ENCODE measurements around the gene ADAT3.
A peak's percentile ranks its signal among the peaks of the same experiment; 100 is the strongest.

Gene ADAT3

DNA sequence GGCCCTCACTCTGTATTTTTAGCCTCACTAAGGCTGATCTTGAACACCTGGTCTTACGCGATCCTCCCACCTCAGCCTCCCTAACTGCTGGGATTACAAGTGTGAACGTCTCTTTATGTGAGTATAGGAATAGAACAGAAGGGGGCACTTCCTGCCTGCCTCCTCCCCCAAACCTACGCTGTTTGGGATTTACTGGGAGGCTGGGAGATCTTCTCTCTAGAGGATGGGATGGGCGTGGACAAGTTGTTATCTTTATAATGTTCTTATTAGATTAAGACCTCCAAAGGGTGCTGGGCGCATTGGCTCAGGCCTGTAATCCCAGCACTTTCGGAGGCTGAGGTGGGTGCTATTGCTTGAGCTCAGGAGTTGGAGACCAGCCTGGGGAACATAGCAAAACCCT, 32.9 kb downstream of the ADAT3 start:
- H3K4me3 ChIP-seq (ENCODE audit: low read length) = no peak overlapping the region
- TF ChIP-seq ZNF274 (IDR thresholded peaks at IDR 0.05; ENCODE audit: low read depth, low read length) = no peak

DNA sequence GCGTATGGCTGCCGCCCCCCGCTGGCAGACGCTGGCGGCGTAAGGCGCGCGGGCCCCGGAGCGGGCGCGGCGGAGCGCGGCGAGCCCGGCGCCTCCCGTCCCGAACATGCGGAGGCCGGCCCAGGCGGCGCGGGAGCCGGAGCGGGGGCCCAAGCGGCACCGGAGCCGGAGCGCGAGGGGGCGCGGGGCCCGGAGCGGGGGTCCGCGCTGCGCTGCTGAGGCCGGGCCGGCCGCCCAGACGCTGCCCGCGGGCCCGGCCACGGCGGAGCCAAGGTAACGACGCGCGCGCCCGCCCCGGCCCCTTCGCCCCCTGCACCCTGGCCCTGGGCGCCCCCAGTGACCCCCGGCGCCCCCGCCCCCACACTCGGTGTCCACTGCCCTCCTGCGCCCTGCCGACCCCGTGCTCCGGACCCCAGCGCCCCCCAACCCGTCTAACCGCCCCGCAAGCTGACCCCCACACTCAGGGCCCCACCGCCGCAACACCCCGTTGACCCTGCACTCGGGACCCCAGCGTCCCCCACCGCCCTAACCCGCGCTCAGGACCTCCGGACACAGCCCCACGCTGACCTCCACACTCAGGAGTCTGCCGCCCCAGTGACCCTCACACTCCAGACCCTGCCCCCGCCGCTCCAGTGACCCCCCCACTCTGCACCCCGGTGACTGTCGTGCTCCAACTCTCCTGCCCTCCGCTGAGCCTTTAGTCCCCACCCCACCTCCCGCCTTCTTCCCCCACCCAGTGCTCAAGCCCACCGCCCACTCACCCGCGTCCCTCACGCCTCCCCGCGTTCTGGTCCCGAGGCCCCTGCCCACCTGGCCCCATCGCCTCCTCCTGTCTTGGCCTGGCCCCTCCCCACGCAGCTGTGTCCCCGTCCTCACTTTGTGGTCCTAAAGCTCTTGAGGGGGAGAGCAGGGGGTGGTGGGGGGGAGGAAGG, 36.2 kb downstream of the ADAT3 start, which contains the start of gene CSNK1G2:
CSNK1G2 (plus strand) TSS at position 27 of the 932 bp plus-strand sequence. CDS start 28,601 bp downstream, outside the sequence.
- peak within 1 kb of the TSS; percentile 82 for H3K4me3 ChIP-seq (ENCODE audit: low read length)
- no peak for TF ChIP-seq ZNF274 (IDR thresholded peaks at IDR 0.05; ENCODE audit: low read depth, low read length)

DNA sequence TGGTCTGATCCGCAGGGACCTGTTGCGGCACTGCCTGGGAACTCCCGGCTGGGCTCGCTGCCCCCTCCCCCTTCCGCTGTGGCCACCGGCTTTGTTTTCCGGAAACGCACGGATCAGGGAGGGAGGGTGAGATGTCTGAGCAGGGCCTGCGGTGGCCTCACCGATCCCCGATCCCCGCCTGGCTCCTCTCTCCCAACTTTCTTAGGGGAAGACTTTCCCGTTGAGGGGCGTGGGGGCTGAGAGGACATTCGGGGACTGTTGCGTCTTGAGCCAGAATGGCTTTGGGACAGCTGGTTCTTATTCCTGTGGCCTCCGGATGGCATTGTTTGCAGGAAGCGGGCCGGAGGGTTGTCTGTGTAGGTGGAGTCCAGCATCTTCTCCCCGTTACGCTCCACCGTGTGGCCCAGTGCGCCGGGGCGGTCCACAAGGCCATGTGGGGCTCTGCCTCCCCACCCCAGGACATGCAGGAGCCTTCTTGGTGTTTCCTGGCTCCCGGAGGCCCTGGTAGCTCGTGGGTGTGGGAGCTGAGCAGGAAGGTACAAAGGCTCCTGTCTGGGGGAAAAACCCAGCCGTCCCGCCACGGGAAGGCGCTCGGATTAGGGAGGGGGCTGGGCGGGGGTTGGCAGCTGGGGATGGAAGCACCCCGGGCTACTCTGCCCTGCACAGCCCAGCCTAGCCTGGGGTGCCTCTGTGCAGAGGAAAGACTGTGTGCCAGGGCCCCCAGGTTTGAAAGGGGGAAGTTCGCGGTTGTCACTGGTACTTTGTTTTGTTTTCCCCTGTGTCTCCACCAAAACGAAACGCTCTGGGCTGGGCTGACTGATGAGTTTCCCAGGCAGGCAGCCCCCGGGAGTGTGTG, 37.1 kb downstream of the ADAT3 start:
- no peak for TF ChIP-seq ZNF274 (IDR thresholded peaks at IDR 0.05; ENCODE audit: low read depth, low read length)
- peak overlapping the region; percentile 82 for H3K4me3 ChIP-seq (ENCODE audit: low read length)

DNA sequence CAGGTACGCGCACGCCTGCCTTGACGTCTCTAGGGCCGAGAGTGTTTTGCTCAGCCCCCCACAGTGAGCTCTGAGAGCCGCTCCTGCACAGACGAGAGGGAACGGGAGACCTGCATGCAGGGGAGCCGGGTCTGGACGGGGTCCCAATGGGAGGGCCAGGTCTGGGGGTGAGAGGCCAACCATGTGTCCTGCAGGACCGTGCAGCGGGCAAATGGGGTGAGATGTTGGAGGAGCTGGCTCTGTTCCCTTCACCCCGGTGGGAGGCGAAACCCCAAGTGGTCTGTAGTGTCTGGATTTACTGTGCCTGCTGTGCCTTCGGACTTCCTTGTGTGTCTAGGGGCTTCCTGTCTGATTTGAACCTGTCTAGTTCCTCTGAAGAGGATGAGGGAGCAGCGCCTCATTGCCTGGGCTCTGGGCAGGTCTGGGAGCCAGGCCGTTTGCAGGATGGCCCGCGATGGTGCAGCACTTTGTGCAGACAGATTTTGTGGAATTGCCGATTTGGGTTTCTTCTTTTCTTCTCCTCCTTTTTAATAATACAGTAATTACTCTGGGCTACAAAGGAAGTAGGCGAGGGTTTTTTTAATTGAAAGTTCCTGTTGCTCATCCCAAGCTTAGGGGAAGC, 37.8 kb downstream of the ADAT3 start:
- H3K4me3 ChIP-seq (ENCODE audit: low read length) = peak overlapping the region; percentile 82; the same call in 1 of the 2 replicates
- no peak for TF ChIP-seq ZNF274 (IDR thresholded peaks at IDR 0.05; ENCODE audit: low read depth, low read length)

DNA sequence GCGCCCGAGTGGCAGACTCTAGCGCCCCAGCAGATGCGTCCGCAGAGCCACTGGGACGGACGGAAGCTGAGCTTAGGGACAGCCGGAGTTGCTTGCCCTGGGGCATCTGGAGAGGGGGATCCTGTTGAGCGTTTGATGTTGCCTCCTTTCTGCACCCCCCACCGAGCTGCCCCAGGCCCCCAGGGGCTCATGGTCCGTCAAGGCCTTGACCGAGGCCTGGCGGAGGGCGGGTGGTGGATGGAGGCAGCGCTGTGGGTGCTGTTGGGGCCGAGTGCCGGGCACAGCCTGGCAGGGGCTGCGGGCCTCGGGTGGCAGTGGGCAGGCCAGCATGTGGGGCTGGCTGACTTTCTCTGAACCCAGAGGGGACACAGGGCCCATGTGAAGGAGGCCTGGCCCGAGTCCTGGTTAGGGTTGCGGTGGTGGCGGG, 38.5 kb downstream of the ADAT3 start:
- peak overlapping the region; percentile 82; the same call in 1 of the 2 replicates for H3K4me3 ChIP-seq (ENCODE audit: low read length)
- no peak for TF ChIP-seq ZNF274 (IDR thresholded peaks at IDR 0.05; ENCODE audit: low read depth, low read length)

DNA sequence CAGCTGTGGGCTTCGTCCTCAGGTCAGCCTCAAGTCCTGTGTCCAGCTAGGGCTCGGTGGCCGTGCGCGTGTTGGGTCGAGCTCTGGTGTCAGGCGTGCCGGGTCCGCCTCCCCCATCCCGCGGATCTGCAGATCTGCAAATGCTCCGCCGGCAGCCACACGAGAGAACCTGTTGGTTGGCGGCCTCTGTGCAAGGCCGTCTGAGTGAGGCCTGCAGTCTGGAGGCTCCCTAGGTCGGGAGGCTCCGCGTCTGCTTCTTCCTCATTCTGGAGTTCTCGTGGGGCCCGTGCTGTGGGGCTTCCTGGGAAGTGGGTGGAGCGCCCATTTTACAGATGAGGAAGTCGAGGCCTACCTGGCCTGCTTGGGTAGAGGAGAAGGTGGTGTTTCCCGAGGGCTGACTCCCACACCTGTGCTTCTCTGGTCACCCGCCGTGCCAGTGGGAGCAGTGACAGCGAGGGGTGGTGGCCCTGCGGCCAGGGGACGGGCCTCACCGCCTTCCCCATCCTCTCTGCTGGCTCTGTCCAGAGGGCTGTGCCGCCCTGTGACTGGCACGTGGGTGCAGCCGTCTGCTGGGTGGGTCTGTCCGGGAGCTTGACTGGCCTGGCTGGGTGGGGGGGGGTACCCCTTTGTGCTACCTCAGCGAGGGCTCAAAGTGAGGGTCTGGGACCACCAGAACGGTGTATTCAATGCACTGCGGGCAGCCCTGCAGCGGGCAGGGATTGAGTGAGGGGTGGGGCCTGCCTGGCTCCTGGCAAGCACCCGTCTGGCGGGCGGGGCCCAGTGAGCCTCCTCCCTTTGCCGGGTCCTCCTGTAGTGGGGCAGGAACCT, 39.1 kb downstream of the ADAT3 start:
- no peak for TF ChIP-seq ZNF274 (IDR thresholded peaks at IDR 0.05; ENCODE audit: low read depth, low read length)
- no peak overlapping the region for H3K4me3 ChIP-seq (ENCODE audit: low read length)

DNA sequence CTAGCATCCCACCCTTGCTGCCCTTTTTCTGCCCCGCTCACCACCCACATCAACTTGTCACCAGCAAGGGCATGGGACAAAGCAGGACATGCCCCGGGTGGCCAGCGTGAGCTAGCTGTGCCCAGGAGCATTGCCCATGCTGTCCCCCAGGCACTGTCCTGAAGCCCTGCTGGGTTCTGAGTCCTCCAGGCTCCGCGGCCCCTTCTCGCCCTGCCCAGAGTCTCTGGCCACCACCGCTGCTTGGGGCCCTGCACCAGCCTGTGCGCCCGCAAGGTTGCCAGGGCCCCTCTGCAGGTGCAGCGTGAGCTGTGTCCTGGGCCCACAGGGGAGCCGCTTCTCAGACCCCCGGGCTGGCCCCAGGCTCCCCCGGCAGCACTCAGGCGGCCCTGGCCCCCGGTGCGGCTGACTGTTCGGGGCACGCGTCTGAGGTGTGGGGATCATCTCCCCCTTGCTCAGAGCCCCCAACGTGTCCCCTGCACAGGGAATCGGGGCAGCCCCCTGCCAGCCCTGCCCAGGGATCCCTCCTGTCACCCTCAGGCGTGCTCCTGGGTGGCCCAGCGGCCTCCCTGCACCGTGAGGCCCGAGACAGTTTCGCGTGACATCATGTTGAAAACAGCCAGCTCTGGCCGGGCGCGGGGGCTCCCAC, 39.8 kb downstream of the ADAT3 start:
- no peak for TF ChIP-seq ZNF274 (IDR thresholded peaks at IDR 0.05; ENCODE audit: low read depth, low read length)
- no peak overlapping the region for H3K4me3 ChIP-seq (ENCODE audit: low read length)

DNA sequence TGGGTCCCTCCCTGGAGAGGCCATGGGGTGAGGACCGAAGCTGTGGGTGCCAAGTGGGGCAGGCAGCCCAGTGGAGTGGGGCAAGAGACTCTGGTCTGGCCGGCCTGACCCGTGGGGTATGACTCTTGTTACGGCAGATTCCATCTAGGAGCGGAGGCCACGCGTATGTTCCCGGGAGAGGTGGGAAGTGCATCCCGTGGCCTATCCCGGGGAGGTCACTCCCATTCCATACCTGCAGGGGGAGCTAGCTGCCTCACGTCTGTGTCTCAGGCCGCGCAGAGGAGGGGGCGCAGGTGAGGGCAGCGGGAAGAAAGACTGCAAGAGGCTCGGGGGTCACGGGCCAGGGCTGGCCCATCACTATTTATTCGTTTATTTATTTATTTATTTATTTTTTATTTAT, 40.7 kb downstream of the ADAT3 start:
- TF ChIP-seq ZNF274 (IDR thresholded peaks at IDR 0.05; ENCODE audit: low read depth, low read length) = no peak

DNA sequence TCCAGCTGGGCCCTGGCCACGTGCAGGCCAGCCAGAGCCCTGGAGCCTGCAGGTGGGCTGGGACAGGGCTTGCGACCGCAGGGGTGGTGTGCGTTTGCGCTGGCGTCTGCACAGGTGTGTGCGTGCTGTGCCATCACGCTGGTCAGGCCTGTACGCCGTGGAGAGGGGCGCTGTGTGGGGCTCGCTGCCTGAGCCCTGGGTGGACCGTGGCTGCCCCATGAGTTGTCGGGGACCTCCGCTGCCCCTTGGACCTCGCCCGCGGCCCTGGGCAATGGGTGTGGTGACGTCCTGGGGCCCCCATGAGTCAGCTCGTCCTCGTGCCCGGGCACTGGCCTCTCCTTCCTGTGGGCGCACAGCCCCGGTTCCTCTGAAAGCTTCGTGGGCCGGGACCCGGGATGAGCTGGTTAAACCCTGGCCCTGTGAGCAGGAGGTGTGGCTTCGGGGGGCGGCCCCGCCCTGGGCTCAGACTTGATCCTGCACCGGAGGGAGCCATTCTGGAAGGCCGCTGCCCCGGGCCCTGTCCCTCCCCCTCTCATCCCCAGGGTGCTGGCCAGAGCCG, 42.5 kb downstream of the ADAT3 start:
- TF ChIP-seq ZNF274 (IDR thresholded peaks at IDR 0.05; ENCODE audit: low read depth, low read length) = no peak
- H3K4me3 ChIP-seq (ENCODE audit: low read length) = no peak overlapping the region

More for the DNA sequence above, 40.7 kb downstream of the ADAT3 start:
- no peak overlapping the region for H3K4me3 ChIP-seq (ENCODE audit: low read length)

DNA sequence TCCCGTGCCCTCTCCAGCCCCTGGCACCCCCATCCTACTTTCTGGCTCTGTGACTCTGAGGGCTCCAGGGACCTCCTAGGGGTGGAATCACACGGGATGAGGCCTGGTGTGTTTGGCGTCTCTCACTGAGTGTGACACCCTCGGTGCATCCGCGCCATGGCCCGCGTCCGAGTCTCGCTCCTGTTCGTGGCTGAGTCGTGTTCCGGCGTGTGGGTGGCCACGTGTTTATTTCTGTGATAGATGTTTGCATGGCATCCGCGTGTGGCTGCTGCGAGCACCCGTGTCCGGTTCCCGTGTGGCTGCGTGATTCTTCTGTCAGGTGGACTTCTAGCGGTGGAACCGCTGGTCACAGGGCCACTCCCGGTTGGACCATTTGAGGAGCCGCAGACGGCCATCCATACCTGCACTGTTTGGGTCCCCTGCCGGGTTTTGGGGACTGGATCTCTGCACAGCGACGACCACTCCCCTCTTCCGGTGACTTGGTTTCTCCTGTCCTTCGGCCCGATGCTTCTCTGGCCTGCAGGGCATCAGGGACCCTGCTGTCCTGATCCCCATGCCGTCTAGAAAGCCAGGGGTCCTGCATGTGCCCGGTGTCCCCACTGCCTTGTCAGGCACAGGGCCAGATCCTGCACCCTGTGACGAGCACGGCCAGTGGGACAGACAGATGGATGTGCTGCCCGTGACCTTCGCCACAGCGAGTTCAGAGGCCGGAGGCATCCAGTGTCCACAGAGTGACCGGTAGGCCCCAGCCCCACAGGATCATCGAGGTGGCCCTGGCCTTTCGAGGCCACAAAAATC, 44.3 kb downstream of the ADAT3 start:
- no peak for TF ChIP-seq ZNF274 (IDR thresholded peaks at IDR 0.05; ENCODE audit: low read depth, low read length)

DNA sequence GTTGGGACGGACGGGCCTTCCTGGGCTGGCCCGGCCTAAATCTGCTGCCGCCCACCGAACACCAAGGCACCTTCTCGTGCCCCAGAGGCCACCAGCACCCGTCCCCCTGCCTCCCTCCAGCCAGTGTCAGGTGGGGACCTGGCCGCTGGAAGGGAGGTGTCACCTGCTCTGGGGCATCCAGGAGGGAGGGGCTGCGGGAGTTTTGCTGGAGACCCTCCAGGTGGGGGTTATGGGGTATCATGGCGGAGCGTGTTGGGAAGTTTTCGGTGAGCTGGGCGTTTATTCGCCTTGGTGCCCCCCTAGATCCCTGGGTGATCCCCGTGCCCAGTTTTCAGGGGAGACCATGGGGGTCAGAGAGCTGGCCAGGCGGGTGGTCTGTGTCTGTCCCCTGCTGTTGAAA, 45.4 kb downstream of the ADAT3 start:
- H3K4me3 ChIP-seq (ENCODE audit: low read length) = no peak overlapping the region
- TF ChIP-seq ZNF274 (IDR thresholded peaks at IDR 0.05; ENCODE audit: low read depth, low read length) = no peak

More for the DNA sequence above, 44.3 kb downstream of the ADAT3 start:
- no peak overlapping the region for H3K4me3 ChIP-seq (ENCODE audit: low read length)

DNA sequence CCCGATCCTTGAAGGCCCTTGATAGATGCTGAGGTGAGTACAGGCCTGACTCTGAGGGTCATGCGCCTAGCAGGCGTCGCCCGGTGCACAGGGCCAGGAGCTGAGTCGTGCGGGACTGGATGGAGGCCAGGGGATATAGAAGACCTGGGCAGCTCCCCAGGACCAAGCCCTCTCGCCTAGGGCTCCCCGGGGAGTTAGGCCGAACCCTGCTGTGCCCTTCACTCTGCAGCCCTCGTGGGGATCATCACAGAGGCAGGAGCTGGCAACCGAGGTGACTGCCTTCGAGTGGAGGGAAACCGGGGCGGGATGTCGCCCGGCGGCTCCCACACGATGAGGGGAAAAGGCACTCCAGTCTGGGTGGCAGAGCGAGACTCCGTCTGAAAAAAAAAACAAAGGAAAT, 47.4 kb downstream of the ADAT3 start:
- H3K4me3 ChIP-seq (ENCODE audit: low read length) = no peak overlapping the region
- TF ChIP-seq ZNF274 (IDR thresholded peaks at IDR 0.05; ENCODE audit: low read depth, low read length) = no peak
